ENCODE measurements around the gene PHEX.

DNA sequence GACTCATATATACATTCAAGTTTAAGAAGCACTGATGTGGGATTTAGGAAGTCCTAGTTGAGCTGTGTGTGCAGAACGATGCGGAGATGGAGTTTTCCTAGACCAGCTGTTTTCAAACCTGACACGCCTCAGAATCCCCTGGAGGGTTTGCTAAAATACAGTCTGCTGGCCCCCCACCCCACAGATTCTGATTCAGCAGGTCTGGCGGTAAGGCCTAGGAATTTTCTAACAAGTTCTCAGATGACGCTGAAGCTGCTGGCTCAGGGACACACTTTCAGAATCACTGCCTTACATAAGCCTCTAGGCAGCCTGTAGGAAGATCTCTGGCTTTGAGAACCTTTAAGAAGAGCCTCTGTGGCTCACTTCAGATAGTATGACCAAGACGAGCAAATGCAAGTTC, 73.1 kb downstream of the PHEX start:
- TF ChIP-seq, protein P1, sequence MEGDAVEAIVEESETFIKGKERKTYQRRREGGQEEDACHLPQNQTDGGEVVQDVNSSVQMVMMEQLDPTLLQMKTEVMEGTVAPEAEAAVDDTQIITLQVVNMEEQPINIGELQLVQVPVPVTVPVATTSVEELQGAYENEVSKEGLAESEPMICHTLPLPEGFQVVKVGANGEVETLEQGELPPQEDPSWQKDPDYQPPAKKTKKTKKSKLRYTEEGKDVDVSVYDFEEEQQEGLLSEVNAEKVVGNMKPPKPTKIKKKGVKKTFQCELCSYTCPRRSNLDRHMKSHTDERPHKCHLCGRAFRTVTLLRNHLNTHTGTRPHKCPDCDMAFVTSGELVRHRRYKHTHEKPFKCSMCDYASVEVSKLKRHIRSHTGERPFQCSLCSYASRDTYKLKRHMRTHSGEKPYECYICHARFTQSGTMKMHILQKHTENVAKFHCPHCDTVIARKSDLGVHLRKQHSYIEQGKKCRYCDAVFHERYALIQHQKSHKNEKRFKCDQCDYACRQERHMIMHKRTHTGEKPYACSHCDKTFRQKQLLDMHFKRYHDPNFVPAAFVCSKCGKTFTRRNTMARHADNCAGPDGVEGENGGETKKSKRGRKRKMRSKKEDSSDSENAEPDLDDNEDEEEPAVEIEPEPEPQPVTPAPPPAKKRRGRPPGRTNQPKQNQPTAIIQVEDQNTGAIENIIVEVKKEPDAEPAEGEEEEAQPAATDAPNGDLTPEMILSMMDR (IDR thresholded peaks at IDR 0.05): no peak
- no peak for TF ChIP-seq POLR2A (IDR thresholded peaks at IDR 0.05)
- no peak for TF ChIP-seq POLR2AphosphoS5 (IDR thresholded peaks at IDR 0.05)
- no peak for TF ChIP-seq EP300 (IDR thresholded peaks at IDR 0.05; ENCODE audit: low read depth)
